ENCODE results near the gene SDC4. TPM values are rescaled to one million over a fixed set of nuclear protein-coding genes. Genes with fewer than 3 reads are reported as not detected.

The SDC4 gene
- polyA plus RNA-seq, 4 donors: 36.5 to 173 (median 163) TPM

DNA sequence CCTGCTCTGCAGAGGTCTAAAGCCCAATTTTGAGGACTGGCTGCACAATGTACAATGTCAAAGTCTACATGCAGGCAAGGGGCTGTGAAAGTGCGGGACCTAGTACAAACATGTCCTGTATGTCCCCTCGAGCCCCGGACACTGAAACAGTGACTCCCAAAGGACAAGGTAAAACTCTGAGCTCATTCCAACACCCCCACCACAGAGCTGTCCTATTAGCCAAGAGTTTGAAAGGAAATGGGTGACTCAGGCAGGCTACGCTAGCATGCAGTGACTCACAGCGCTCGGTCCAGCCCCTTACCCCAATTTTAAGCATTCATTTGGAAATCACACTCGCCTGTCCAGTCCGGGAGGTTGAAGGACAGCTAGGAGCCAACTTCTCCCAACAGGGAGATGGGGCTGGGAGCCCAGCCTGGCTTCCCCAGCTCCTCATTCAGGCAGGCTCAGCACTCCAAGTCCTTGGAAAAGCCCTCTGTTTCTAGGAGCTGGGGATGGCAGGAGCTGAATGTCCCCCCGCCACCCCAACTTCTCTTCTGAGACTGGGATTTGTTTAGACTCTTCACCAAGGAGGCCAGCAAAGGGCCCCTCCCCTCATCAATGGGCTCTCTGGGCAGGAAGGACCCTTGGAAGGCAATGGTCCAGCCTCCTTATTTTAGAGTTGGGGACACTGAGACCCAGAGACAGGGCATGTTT, 3.9 kb downstream of the SDC4 start:
- no peak for DNase-seq (ENCODE audit: low read depth in 4 of 4, low spot score in 3 of 4)

DNA sequence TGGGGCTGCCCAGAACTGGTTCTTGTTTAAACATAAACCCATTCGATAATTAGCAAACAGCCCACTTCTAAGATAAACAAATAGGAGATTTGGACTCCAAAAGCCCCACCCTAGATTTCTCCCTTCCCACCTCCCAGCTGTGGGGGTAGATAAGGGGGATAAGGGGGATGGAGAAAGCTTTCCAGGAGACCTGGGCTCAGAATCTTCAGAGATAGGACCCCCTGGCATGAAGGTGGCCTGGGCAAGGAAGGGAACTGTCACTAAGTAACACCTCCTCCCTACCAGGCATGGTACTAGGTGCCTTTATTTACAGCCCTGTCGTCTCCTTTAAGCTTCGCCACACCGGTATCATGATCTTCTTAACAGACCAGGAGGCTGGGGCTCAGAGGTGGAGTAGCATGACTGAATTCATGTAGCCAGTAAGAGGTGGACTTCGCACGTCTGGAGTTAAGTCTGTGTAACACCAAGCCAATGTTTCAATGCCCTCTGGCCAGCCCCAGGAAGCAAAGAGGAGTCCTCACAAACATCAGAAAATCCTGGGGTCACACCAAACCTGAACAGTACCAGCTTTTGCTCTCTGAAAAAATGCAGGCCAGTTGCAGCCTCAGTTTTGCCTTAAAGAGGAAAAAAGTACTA, 4.6 kb downstream of the SDC4 start:
- no peak for DNase-seq (ENCODE audit: low read depth in 4 of 4, low spot score in 3 of 4)

DNA sequence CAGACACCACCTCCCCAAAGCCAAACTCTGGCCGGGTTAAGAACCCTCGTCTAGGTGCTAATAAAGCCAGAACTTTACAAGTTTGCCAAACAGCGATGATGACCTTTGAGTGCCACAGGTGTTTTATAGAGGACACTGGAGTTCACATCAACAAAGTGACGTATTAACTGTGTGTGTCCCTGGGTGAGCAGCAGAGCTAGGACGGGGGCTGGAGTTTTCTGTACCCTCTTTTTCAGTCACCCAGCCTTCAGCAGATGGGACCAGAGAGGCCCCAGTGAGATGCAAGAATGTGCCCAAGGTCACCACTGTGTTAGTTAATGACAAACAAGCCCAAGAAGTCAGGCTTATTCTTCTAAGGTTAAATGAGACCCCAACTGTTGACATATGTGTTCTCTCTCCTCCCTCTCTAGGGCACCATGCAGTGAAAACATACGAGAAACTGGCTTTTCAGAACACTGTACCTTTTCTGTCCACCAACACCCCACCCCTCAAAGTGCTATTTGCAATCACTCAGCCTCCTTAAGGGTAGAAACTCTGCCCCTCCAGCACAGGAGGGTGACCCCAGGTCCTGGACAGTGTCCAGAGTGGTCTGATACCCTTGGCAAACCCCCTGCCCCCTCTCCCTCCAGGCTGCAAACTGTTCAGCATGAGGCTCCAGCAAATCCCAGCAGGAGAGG, 5.2 kb downstream of the SDC4 start:
- no peak for DNase-seq (ENCODE audit: low read depth in 4 of 4, low spot score in 3 of 4)

DNA sequence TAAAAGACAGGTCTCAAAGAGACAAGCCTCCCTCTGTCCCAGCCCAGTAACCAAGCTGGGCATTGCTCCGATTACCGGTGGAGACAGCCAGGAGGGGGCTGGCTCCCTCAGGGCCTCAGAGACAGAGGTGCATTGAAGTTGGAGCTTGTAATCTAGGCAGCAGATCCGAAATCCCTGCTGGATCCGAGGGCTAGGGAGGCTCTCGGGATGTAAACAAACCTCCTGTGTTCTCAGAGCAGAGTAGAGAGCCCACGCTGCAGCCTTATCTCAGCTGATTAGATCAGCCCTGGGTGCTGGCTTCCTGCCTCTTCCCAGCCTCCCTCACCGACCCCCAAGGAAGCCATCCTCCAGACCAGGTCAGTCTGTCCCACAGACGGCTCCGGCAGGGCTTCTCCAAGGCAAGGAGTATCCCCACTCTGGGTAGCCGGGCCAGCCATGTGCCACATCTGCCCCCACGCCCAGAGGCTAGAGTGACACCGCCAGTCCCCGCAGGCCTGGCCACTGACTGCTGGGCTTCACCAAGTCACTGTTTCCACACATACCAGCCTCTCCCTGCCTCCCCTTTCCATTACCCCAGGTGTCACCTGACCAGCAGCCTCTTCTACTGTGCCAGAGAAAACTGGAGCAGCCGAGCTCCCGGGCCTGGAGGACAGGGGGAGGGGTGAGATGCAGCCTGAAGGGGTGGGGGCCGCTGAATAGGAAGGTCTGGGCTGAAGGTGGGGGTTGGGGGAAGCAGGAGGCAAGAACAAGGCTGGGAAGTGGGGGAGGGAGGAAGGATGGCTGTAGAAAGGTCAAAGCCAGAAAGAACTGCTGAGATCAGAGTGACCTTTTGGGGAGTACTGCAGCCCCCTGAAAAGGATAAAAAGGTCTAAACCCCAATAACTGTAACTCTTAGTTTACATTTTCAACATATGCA, 6.0 kb downstream of the SDC4 start:
- DNase-seq (ENCODE audit: low read depth in 4 of 4, low spot score in 3 of 4): no peak

DNA sequence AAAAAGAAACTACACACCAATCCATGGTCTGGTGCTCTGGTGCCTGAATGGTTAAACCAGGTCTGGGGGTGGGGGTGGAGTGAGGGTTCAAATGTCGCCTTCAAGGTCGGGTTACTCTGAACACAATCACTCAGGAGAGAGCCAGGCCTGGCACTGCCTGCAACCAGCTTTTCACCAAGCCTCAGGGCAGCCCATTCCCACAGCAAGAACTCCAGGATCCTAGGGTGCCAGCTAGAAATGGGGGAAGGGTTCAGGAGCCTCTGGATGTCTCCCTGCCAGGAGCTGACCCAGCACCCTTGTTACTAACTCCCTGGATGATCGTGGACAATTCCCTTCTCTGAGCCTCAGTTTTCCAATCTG, 6.7 kb downstream of the SDC4 start:
- DNase-seq (ENCODE audit: low read depth in 4 of 4, low spot score in 3 of 4): no peak

DNA sequence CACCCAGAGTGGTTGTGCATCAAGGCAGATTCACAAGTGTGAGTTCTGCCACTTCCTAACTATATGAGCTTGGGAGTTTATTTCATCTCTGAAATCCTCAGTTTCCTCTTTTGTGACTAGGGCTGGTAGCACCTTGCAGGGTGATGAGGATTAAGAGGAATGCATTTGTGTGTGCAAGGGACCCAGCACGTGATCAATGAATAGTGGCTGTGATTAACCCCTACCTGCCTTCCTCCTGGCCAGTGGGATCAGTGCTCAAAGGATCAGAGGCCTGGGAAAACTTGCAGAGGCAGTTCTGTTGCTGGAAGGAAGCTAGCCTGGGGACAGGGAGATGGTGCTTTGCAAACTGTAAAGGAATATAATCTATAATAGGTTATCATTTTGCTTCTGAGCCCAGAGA, 7.3 kb downstream of the SDC4 start:
- no peak for DNase-seq (ENCODE audit: low read depth in 4 of 4, low spot score in 3 of 4)

DNA sequence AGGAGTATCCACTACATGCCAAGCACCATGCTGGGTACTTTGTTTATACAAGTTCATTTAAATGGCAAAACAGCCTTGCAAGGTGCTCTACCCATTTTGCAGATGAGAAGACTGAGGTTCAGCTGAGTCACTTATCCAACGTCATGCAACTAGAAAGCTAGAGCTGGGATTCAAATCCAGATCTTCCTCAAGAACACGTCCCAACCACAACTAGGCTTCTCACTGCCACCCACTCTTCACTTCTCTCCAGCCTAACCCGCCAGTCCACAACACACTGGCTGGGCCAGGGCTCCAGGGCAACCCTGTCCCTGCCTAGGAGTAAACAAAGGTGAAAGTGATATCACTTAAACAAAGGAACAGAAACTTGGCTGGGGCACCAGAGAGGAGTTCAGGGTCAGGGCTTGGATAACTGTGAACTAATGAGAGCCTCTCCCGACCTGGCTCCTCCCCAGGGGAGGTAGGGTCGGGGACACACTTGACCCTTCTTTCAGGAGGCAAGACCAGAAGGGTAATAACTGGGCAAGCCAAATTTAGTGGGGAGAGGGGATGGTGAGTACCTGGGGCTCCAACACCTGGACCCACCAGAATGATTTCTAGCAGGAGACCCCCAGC, 7.9 kb downstream of the SDC4 start:
- DNase-seq (ENCODE audit: low read depth in 4 of 4, low spot score in 3 of 4): no peak

DNA sequence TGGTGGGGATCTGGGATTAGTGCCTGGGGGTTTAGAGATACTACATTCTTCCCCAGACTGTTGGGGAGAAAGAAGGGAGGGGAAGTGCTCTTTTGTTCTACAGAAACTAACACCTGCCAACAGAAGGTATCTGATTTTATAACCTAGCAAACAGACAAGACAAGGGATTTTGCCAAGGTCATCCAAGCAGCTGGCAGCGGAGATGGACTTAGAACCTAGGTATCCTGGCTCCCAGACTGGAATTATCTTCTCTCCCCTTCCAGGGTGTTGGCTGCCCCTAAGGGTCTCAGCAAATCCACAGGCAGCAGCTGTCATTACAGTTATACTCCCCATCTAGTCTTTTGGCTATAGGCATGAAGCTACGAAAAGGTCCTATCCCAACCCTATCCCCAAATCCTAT, 8.4 kb downstream of the SDC4 start:
- no peak for DNase-seq (ENCODE audit: low read depth in 4 of 4, low spot score in 3 of 4)

DNA sequence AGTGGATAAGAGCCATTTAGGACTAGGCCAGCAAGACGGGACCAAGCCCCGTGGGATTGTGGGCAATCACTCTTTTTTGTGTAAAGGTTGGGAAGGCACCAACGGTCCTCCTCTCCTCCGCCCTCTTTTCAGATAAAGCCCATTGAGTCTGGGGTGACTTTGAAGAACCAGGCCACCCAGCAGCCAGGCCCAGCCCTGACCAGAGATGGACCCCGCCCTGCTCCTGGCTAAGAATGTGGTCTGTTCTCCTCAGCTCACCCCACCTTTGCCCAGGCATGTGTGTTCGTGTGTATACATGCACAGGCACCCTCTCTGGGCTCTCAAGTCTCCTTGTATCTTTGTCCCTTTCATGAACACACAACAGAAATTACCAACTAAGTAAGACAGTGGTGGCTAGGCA, 9.1 kb downstream of the SDC4 start:
- no peak for DNase-seq (ENCODE audit: low read depth in 4 of 4, low spot score in 3 of 4)

DNA sequence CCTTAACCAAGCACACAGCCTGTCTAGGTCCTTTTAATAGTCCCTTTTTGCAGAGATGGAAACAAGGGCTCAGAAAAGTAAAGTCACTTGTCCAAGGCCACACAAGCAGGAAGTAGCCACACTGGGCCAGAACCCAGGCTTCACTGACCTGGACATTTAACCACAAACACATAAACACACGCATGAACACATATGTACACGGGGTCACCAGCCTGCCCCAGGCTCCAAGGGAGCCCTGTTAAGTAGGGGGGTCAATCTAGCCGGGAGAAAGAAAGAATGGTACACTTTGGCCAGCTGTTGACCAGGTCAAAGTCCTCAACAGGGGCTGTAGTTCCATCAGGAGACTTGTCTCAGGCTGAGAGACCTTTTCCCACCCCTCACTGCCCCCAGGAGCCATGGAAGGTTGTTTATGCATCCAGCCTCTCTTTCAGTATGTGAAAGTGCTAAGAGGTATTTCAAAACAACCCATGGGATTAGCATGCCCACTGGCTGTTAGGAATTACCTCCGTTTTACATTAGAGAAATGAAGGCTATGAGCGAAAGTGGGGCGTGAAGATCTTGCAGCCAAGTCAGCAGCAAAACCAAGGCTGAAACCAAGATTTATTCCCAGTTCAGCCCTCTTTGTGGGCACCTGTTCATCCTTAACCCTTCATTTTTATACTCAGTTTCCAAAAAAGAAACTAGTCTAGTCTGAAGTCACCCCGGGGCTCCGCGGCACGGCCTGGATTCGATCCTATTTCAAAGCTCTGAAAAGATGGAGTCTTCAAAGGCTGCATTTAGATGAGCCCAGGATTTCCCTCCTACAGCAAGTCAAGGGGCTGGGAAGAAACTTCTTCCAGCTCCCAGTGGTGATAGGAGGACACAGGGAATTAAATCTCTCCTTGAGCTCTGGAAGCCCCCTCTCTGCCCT, 9.8 kb downstream of the SDC4 start:
- DNase-seq (ENCODE audit: low read depth in 4 of 4, low spot score in 3 of 4): no peak

DNA sequence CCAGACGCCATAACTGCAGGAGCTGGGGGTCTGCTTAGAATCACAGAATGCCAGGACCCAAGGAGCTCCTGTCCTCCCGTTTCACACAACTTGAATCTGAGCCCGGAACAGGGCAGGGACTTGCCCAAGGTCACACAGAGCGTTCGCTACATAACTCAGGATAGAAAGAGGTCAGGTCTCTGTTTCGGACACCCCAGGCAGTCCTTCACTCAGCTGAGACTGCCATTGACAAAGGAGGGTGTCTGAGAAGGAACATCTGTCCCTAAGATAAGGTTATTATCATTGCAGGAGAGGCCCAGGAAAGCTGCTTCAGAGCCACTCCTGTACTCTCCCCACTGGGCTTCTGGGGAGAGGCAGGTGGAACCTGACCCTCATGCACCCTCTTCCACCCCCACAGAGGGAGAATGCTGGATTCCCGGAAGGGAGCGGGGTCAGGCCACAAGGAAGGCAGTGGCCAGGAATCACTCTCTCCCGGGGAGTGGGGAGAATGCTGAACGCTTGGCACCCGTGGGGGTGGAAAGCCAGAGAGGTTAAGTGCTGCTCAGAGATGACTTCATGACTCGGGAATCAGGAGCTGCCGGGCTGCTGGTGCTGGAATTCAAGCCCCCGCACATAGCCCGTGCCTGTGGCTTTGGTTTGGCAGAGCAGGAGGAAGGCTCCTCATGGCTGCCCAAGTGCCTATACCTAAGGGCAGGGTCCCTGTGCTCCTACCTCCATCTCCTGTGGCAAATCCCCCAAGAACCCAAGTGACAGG, 10.7 kb downstream of the SDC4 start:
- no peak for DNase-seq (ENCODE audit: low read depth in 4 of 4, low spot score in 3 of 4)

DNA sequence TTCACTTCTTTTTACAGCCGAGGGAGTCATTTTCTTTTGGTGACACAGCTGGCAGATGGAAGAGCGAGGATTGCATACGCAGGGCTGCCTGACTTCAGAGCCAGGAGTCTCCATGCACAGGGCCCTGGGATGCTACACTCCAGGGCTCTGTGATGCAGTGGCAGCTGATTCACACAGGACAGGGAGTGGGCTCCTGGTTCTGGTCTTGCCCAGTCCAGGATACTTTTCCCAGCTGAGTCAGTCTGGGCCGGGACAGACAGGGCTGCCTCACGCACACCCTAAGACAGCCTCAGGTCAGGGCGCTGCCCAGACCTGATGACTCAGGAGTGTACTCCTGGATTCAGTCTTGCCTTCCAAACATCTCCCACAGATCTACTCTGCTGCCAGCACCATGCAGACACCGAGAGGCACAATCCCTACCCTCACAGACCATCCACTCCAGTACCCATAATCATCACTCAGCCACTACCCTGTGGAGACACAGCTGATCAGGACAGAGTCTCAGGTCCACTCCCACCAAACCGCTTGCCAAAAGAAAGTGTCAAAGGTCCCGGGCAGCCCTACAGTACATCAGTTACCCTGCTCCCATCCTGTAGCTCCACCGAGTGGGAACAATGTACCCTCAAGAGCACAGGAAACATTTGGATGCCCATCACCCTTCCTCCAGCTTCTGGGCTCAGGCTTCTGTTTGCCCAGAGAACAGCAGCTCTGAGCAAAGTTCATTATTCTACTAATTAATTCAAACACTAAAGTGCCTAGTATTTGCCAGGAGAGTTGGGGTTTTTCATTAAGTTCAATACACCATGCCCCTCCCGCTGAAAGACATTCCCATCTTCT, 11.5 kb downstream of the SDC4 start:
- no peak for DNase-seq (ENCODE audit: low read depth in 4 of 4, low spot score in 3 of 4)

DNA sequence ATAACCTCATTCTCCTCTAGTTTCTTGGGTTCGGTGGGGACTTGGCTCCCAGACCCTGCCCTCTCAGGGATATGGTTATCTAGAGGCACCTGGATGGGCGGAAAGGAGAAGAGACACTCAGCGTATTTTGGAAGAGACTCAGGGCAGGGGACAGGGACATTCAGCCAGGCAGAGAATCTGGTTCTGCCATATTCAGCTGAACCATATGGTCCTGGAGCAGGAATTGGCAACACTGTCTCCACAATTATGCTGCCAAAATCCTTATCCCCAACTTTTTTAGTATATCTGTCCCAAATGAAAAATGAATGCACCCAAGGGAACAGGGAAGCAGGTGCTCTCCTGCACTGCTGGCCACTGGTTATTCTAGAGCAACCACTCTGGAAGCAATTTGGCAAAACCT, 17.7 kb downstream of the SDC4 start:
- no peak for DNase-seq (ENCODE audit: low read depth in 4 of 4, low spot score in 3 of 4)

DNA sequence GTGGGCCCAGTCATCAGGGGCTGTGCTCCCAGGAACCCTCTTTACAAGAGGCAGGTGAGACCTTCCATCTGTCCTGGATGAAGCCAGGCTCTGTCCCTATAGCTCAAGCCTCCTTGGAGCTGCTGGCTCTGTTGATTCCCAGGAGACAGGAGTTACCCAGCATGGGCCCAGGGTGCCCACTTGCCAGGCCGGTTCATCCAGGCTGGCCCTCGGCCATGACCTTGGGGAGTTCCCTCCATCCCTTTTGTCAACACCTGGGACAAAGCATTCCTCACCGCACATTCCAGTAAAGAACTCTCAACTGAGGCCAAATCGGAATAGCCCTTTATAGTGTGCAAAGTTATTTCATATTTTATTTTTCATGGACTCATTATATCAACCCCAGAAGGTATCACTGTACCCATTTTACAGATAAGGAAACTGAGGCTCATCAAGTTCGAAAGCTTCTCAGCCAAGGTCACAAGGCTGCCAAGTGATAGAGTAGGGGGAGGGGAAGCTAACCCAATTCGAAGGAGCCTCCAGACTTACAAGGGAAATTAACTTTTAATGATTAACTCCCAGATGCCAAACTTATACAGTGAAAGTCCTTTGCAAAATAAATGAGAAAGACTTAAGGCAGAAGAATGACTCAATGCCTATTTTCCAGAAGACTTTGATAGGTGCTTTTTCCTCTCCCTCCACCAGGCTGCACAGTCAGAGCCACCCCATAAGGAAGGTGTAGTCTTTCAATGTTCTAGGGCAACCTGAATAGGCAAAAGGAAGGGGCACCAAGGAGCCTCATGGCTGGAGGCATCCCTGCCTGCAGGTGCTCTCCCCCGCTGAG, 18.5 kb downstream of the SDC4 start:
- DNase-seq (ENCODE audit: low read depth in 4 of 4, low spot score in 3 of 4): no peak

DNA sequence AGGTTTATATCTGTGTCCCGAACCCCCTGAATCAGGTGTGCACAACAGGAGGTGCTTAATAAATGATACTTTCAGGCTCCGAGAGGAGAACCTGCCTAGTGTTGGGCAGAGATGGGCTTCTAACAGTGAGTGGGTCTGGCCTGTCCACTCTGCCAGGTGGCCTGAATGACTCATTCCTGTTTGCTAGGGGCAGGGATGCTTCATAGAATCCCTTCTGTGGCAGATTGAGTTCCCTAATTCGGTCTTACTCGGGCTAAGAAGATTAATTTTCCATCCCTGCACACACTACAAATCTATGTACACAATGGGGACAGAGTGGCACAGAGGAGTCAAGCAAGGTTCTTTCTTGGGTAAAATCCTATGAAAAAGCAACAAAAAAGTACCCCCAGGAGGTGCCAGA, 19.8 kb downstream of the SDC4 start:
- DNase-seq (ENCODE audit: low read depth in 4 of 4, low spot score in 3 of 4): no peak

DNA sequence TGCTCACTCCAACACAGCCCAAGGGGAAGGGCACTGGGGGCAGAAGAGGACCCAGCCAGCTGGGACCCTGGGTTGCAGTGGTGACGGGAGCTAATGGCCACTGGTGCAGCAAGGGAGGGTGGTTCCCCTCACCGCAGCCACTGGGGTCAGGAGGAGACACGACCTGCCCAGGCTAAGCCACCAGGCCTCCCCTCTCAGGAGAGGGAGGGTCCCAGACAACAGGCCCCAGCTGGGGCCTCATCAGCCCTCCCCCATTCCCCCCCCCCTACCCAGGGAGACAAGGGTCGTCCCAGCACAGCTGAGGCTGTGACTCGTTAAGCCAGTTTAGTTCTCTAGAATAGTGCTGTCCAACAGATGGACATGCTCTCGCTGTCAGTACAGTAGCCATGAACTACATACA, 22.9 kb downstream of the SDC4 start:
- no peak for DNase-seq (ENCODE audit: low read depth in 4 of 4, low spot score in 3 of 4)

DNA sequence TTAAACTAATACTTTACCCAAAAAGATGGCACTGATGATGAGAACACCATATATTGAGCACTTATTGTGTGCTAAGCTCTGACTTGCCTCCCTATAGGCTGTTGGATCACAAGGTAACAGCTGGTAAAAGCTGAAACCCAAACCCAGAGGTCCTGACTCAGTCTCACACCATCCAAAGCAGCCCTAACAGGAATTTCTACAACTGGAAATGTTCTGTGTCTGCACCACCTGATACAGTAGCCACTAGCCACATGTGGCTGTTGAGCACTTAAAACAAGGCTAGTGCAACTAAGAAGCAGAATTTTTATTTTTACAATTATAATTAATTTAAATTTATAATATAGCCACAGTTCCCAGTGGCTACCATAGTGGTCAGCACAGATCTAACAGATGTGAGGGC, 24.5 kb downstream of the SDC4 start:
- no peak for DNase-seq (ENCODE audit: low read depth in 4 of 4, low spot score in 3 of 4)
